Measurements from ENCODE around the gene UCHL3.
A peak's percentile ranks its signal among the peaks of the same experiment; 100 is the strongest.

Gene UCHL3

GRCh38 chr13:75549262-75550158 is at the start of gene UCHL3:
Gene UCHL3 (plus strand): TSS chr13:75549791. CDS start chr13:75549821, 30 bp downstream.
- peak; percentile 98 for DNase-seq (ENCODE audit: low read depth, low spot score)

- no peak for DNase-seq (ENCODE audit: low read depth, low spot score)
These were observed 44.3 kb upstream of the UCHL3 start for GRCh38 chr13:75505327-75505726.

GRCh38 chr13:75506018-75506417 is 43.6 kb upstream of the UCHL3 start:
- no peak for DNase-seq (ENCODE audit: low read depth, low spot score)

- no peak for DNase-seq (ENCODE audit: low read depth, low spot score)
These were observed 42.3 kb upstream of the UCHL3 start for GRCh38 chr13:75507027-75508001.

- DNase-seq (ENCODE audit: low read depth, low spot score) = no peak
These were observed 41.5 kb upstream of the UCHL3 start for GRCh38 chr13:75508002-75508548.

GRCh38 chr13:75511051-75511625 is 38.5 kb upstream of the UCHL3 start:
- DNase-seq (ENCODE audit: low read depth, low spot score) = no peak

GRCh38 chr13:75512253-75512652 is 37.3 kb upstream of the UCHL3 start:
- DNase-seq (ENCODE audit: low read depth, low spot score) = no peak

GRCh38 chr13:75513271-75513670 is 36.3 kb upstream of the UCHL3 start:
- no peak for DNase-seq (ENCODE audit: low read depth, low spot score)

- DNase-seq (ENCODE audit: low read depth, low spot score) = no peak
These were observed 35.3 kb upstream of the UCHL3 start for GRCh38 chr13:75514080-75514995.

- no peak for DNase-seq (ENCODE audit: low read depth, low spot score)
These were observed 31.0 kb upstream of the UCHL3 start for GRCh38 chr13:75518439-75519088.

GRCh38 chr13:75521956-75522355 is 27.6 kb upstream of the UCHL3 start:
- no peak for DNase-seq (ENCODE audit: low read depth, low spot score)

- DNase-seq (ENCODE audit: low read depth, low spot score) = no peak
These were observed 19.0 kb upstream of the UCHL3 start for GRCh38 chr13:75530549-75530961.

GRCh38 chr13:75533861-75534260 is 15.7 kb upstream of the UCHL3 start:
- DNase-seq (ENCODE audit: low read depth, low spot score) = no peak

GRCh38 chr13:75537401-75538365 is 11.9 kb upstream of the UCHL3 start, which contains the start of gene COMMD6:
Gene COMMD6 (minus strand): TSS chr13:75537841. CDS start chr13:75537805, 36 bp downstream.
- peak; percentile 97 for DNase-seq (ENCODE audit: low read depth, low spot score)

- no peak for DNase-seq (ENCODE audit: low read depth, low spot score)
These were observed 8.3 kb upstream of the UCHL3 start for GRCh38 chr13:75541287-75541686.

GRCh38 chr13:75541961-75542360 is 7.6 kb upstream of the UCHL3 start:
- DNase-seq (ENCODE audit: low read depth, low spot score) = no peak

GRCh38 chr13:75544681-75545330 is 4.8 kb upstream of the UCHL3 start:
- no peak for DNase-seq (ENCODE audit: low read depth, low spot score)

GRCh38 chr13:75545386-75545785 is 4.2 kb upstream of the UCHL3 start:
- peak; percentile 10 for DNase-seq (ENCODE audit: low read depth, low spot score)
